CD1c-positive myeloid dendritic cell (primary cell): ENCODE data around the gene METTL23.

Experiments
- DNase-seq: peaks from one replicate; pipeline ENCODE4 v3.0.0-alpha.2; 2016; ENCODE audit errors: extremely low spot score

The METTL23 gene

GRCh38 chr17:76757256-76757655, 30.6 kb downstream of the METTL23 start:
- no peak for DNase-seq

DNA sequence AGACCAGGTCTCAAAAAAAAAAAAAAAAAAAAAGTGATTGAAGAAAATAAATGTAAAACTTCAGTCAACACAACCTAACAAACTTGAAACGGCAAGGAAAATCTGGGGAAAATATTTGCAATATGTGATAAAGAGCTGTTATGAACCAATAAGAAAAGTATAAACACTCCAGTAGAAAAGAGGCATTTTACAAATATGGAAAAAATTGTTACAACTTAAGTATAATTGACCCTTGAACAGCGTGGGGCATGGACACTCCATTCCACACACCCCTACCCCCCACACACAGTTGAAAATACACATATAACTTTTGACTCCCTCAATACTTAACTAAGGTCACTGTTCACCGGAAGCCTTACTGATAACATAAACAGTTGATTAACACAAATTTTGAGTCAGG, 31.9 kb downstream of the METTL23 start:
- no peak for DNase-seq

- peak; percentile 16 for DNase-seq
These were observed 46.3 kb downstream of the METTL23 start for GRCh38 chr17:76772842-76773525.

GRCh38 chr17:76775021-76775600, 48.5 kb downstream of the METTL23 start:
- no peak for DNase-seq

DNA sequence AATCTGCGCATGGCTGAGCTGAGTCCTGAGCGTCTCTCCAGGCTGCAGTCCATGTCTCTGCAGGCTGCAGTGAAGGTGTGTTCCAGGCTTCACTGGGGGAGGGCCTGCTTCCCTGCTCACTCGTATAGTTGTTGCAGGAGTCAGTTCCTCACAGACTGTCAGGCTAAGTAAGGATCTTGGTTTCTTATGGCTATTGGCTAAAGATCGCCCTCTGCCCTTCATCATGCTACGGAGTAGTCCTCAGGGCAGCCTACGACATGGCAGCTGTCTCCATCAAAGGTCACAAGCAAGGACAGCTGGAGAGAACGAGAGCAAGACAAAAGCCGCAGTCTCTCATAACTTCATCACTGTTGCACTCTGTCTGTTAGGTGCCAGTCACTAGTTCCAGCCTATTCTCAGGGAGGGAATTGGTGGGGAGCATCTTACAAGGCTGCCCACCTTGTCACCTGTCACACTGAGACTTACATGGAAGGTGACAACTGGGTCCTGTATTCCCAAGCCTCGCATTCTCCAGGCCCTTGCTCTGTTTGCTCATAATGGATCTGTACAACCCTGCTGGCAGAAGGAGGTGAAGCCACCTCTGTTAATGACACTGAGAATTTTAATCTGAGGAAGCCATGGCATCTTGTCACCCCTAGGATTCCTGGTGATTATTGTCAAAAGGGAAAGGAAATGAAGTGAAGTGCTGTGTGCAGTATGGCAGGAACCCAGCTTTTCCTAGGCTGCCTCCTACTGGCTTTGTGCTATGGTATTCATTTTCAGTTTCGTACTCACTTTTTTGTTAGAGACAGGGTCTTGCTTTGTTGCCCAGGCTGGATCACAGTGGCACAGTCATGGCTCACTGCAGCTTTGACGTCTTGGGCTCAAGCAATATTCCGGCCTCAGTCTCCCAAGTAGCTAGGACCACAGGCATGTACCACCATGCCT, 54.7 kb downstream of the METTL23 start:
- DNase-seq = no peak

GRCh38 chr17:76783146-76783545, 56.5 kb downstream of the METTL23 start:
- DNase-seq = no peak
